DMS 273 treated with DMSO at 0.1 percent for 48 hours (cell line): ENCODE measurements around the gene TACR1.
"Not testable (repeated sequence)": the region's sequence is repeated elsewhere in the genome, so short reads cannot be mapped to it uniquely, and the experiment has no call there.

Experiments used
- DNase-seq: peaks from one replicate; lab custom pipeline; 2025; lab: John Stamatoyannopoulos, UW

TACR1 gene

DNA sequence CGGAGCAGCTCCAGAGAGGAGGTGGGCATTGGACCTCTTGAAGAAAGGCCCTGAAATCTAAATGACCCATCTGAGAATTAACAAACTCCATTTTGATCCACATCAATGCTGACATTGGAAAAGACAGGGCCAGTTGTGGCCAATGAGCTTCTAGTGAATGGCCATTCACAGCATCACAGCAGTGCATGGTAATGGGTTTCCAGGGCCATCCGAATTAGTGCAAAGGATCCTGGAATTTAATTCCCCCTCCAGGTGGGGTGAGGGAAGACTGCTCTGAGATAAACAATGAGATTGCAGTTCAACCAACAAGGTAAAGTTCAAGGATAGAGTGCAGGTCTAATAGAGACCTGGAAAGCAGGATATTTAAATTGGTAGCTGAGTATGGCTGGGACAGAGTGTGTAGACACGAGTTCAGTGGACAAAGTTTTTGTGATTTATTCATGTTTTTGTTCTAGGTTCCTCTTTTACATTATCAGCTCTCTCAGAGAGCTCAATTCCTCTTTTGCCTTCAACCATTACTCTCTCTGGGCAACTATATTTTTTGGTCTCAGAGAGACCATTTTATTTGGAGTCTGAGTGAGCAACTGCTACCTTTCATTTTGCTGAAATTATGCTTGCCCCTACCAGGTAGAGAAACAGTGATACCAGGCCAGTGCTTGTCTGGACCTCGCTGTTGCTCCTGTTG is 5.0 kb downstream of the TACR1 start:
- DNase-seq, result no peak

DNA sequence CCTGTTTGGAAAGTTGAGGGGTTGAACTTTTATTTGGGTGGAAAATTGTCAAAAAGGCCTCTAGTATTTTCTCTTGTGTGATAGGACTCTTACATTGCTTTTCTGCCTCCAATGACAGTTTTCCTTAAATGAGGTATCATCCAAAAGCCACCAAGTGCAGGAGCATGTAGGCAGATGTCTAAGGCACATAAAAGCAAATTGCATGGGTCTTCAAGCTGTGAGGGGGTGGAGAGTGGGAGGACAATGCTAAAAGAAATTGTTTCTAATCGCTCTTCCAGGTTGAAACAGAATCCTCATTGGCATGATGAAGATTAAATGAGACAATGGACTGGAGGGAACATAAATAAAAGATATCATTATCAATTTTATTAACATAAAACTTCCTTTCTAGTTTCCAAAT is 6.8 kb downstream of the TACR1 start:
- DNase-seq, result no peak

DNA sequence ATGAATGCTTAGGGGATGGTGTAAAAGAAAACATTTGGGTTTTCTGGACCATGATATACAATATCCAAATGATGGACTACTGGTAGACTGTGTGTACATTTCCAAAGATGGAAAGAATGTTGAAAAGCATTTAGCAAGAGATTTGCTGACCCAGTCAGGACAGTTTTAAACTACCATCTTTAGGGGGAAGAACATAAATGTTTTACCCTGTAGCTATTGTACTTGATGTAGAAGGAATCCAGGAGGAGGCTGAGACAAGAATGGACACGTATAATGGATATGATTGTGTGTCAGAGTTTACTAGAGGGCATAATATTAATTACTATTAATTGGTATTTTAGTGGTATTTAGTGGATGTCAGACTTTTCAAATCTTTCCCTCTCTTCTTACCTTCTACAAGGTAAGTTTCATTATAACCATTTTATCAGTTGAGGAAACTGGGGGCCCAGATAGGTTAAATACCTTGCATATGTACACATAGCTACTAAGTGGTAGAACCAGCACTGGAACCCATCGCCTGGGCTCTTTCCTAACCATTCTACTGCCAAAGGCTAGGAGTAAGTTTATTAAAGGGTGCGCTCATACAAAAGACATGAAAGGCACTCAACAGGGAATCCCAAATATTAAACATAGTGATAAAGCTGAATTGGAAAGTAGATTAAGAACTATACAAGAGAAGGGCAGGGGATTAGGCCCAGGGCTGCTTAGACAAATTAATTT is 8.9 kb downstream of the TACR1 start:
- DNase-seq, result no peak

- DNase-seq, result no peak
These were observed 12.5 kb downstream of the TACR1 start for GRCh38 chr2:75186821-75187220.

DNA sequence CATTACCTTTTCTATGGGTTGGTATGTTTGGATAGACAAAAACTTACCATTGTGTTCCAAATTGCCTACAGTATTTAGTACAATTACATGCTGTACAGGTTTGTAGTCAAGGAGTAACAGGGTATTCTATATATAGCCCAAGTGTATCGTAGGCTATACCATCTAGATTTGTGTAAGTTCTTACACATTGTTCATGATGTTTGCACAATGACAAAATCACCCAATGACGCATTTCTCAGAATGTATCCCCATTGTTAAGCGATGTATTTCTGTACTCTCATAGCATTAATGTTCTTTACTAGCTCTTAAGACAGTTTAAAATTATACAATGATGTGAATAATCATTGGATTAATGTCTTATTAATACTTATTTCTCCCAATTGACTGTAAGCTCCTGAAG is 16.7 kb downstream of the TACR1 start:
- DNase-seq, result no peak

DNA sequence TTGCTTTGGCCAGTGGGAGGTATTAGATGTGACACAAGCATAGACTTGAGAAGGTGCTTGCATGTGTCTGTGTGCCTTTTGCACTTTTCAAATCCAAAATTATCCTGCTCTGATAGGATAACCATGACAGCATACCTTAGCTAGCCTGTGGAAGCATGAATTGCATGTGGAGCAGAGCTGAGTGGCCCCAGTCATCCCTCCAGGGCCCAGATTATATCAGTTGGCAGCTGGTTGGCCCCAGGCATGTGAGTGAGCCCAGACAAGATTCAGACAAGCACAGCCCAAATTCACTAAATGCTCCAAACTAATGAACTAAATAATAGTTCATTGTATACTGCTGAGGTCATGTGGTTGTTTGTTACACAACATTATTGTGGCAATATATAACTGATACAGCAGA is 18.8 kb downstream of the TACR1 start:
- DNase-seq, result peak; percentile 58

DNA sequence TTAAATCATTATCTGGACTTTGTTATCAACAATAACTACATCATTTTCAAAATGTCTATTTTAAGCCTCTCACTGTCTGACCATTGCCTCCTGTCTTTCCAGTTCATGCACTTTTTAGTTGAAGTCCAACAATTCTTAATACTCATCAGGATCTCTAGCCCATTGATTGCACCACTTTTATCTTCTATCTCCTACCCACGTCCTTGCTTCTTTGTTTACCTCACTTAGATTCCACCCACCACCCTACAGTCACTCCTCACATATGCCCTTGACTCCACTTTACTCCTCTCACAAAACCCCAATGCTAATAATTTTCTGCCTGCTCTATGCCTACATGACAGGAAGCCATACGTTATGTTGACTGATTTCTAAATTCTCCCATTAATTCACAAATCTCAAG is 21.9 kb downstream of the TACR1 start:
- DNase-seq, result no peak

GRCh38 chr2:75175456-75175855 is 23.9 kb downstream of the TACR1 start:
- no peak for DNase-seq

- DNase-seq, result no peak
These were observed 24.3 kb downstream of the TACR1 start for GRCh38 chr2:75174981-75175380.

- no peak for DNase-seq
These were observed 24.8 kb downstream of the TACR1 start for GRCh38 chr2:75174519-75174918.

DNA sequence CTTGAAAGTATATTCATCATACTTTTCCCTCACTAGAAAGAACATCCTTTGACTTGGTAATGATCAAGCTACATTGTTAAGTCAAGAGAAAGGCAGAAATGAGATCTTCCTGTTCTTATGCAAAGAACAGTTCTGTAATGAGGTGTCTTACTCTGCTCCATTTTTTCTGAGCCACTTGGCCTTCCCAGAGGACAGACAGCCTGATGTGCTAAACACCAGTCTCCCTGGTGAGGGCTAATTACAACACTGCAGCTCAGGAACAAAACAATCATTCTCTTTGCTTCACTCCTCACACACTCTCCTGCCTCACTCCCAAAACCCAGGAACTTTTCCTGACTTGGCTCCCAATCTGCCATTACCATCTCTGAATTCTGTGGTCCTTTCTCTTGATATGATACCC is 25.6 kb downstream of the TACR1 start:
- DNase-seq, result no peak

GRCh38 chr2:75171423-75171822 is 27.9 kb downstream of the TACR1 start:
- DNase-seq, result not testable (repeated sequence)

DNA sequence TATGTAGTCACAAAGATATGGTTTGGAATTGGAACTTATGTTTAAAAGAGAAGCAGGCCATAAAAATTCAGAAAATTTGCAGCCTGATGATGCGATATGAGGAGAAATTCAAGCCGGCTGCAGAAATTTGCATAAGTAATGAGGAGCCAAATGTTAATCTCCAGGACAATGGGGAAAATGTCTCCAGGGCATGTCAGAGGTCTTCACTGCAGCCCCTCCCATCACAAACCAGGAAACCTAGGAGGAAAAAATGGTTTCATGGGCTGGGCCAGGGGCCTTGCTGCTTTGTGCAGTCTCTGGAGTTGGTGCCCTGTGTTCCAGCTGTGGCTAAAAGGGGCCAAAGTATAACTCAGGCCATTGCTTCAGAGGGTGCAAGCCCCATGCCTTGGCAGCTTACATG is 28.4 kb downstream of the TACR1 start:
- no peak for DNase-seq

- no peak for DNase-seq
These were observed 31.1 kb downstream of the TACR1 start for GRCh38 chr2:75168186-75168585.

DNA sequence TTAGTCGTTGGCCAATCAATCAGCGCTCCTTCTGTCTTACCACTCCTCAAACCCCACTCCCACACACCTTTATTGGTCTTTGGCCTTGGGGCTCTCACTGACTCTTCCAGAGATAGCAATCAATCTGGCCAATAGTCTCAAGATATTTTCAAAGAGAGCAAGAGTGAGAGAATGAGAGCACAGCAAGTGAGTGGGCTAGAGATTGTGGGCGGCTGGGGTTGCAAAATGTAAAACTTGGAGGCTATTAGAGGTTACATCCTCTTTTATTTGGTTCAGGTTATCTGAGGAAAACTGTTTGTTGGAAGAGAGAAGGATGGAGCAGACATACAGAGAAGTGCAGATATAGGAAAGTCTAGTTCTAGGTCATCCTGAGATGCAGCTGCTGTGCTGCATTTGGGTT is 32.8 kb downstream of the TACR1 start:
- DNase-seq, result no peak

GRCh38 chr2:75162897-75163296 is 36.4 kb downstream of the TACR1 start:
- no peak for DNase-seq

DNA sequence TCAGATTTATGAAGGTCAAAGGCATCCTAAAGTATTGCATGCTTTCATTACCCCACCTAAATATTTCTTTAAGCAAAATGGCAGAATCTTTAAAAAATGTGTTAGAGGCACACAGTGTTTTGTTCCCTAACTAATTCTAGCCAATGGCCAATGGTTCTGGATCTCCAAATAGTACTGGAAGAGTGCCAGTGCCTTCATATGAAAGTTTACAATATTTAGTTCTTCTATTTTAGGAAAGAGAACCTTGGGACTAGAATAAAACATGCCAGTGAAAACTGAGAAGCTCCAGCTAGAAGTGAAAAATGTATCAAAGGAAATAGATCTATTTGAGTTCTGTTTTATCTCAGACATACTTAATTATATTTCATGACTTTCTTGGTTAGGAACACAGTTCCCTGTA is 37.1 kb downstream of the TACR1 start:
- DNase-seq, result no peak

DNA sequence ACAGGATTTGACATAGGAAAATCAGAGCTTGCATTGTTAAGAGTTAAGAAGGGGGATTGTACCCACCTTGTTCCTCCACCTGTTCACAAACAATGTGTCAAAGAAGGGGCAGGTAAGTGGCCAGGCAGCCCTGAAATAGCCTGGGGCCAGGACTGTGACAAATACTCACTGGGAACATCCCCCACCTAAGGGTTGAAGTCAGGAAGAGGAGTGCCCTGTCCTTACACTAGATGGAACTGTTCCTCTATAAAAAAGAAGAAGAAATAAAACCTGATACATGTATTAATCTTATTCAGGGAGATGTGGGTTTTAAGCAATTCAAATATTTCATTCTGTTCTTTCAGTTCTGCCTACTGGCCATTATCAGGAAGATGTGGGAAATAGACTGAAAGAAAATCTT is 41.9 kb downstream of the TACR1 start:
- no peak for DNase-seq

DNA sequence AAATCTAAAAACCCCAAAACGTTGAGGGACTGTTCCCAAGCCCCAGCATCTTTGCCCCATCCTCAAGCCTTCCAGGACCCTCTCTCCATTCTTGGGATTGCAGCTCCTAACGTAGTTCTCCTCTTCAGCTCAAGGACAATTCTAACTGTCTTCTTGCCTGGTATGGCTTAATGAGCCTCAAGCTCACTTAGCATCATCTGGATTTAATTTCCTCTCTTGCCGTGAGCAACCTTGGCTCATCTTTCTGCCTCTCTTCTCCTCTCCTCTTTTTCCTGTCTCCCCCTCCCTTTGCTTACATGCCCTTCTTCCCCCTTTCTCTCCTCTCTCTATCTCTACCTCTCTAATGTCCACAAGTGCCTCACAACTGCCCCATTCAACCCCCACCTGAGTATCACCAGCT is 44.2 kb downstream of the TACR1 start:
- DNase-seq, result no peak

DNA sequence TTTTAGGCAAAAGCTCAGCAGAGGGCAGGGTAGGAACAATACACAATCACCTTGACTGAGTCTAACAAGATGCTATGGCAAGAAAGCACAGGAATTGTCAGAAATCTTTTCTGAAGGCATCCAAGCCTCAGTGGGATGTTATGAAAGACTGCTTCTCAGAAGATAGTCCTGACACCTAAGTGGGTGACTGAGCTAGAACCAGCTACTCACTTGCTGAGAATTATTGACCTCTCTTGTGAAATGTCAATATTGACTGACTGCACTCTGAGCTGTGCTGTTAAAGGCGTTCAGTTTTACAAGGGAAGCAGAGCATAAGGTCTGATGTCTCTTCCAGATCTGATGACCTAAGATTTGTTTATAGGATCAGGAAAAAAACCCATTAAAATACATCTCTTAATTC is 46.1 kb downstream of the TACR1 start:
- no peak for DNase-seq

DNA sequence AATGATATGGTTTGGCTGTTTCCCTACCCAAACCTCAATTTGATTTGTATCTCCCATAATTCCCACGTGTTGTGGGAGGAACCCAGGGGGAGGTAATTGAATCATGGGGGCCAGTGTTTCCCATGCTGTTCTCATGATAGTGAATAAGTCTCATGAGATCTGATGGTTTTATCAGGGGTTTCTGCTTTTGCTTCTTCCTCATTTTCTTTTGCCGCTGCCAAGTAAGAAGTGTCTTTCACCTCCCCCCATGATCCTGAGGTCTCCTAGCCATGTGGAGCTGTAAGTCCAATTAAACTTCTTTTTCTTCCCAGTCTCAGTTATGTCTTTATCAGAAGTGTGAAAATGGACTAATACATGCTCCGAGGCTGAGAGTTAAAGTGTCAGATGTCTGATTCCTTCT is 47.1 kb downstream of the TACR1 start:
- DNase-seq, result not testable (repeated sequence)

DNA sequence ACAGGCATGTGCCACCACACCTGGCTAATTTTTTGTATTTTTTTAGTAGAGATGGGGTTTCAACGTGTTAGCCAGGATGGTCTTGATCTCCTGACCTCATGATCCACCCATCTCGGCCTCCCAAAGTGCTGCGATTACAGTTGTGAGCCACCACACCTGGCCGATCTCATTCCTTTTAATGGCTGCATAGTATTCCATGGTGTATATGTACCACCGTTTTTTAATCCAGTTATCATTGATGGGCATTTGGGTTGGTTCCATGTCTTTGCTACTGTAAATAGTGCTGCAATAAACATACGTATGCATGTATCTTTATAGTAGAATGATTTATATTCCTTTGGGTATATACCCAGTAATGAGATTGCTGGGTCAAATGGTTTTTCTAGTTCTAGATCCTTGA is 51.4 kb downstream of the TACR1 start:
- DNase-seq, result not testable (repeated sequence)

- DNase-seq, result no peak
These were observed 52.6 kb downstream of the TACR1 start for GRCh38 chr2:75146606-75147332.
